ENCODE data around the gene CGA. TPM values are rescaled to one million over a fixed set of nuclear protein-coding genes. Genes with fewer than 3 reads are reported as not detected.
"Not testable (repeated sequence)": the region's sequence is repeated elsewhere in the genome, so short reads cannot be mapped to it uniquely, and the experiment has no call there.

CGA gene
- not detected for total RNA-seq

DNA sequence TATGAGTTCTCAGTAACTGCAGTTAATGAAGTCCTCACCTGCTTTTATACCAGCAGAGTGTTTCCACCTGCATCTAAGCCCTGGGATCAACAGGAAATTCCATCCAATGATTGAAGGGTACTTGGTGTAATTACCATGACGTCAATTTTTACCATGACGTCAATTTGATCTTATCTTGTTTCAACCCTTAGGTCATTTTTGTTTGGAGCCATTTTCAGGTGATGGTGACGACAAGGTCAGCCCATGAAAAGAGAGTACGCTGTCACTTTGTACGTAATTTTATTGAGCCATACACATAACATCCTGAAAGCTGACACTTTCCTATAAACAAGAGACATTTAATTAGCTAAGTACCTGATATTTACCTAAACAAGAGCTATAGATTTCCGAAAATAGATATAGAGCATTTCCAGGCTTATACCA lies at the start of gene CGA:
TSS of gene CGA (minus strand) at position 20 of the 423 bp plus-strand sequence. CDS start 6,906 bp downstream, outside the sequence.
- Histone ChIP-seq H3K9me3 (no peaks in the 10 kb centered on the region), H3K27me3 (no peaks in the 10 kb centered on the region), H3K4me3 (no peak within 1 kb of the TSS), H3K36me3 (no peaks in the 10 kb centered on the region), H3K27ac (no peak within 1 kb of the TSS), H3K4me1 (no peaks in the 10 kb centered on the region)
- TF ChIP-seq POLR2AphosphoS5 (IDR thresholded peaks at IDR 0.05; ENCODE audit: insufficient read depth in 1 of 2, low read depth in 1 of 2) (no peak), POLR2A (IDR thresholded peaks at IDR 0.05) (no peak)
- TF ChIP-seq, protein P1, sequence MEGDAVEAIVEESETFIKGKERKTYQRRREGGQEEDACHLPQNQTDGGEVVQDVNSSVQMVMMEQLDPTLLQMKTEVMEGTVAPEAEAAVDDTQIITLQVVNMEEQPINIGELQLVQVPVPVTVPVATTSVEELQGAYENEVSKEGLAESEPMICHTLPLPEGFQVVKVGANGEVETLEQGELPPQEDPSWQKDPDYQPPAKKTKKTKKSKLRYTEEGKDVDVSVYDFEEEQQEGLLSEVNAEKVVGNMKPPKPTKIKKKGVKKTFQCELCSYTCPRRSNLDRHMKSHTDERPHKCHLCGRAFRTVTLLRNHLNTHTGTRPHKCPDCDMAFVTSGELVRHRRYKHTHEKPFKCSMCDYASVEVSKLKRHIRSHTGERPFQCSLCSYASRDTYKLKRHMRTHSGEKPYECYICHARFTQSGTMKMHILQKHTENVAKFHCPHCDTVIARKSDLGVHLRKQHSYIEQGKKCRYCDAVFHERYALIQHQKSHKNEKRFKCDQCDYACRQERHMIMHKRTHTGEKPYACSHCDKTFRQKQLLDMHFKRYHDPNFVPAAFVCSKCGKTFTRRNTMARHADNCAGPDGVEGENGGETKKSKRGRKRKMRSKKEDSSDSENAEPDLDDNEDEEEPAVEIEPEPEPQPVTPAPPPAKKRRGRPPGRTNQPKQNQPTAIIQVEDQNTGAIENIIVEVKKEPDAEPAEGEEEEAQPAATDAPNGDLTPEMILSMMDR (IDR thresholded peaks at IDR 0.05): no peak
- no peak for DNase-seq (ENCODE audit: extremely low spot score in 2 of 2)
- intact Hi-C loops (cut with DNase I): no loop called here

DNA sequence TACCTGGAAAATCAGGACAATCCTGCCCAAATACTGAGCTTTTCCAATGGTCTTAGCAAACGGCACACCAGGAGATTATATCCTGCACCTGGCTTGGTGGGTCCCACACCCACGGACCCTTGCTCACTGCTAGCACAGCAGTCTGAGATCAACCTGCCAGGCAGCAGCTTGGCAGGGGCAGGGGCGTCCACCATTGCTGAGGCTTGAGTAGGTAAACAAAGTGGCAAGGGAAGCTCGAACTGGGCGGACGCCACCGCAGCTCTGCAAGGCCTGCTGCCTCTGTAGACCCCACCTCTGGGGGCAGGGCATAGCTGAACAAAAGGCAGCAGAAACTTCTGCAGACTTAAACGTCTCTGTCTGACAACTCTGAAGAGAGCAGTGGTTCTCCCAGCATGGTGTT lies 45.0 kb upstream of the CGA start:
- DNase-seq (ENCODE audit: extremely low spot score in 2 of 2); H3K27ac ChIP-seq; H3K4me3 ChIP-seq; intact Hi-C loops (cut with DNase I); H3K9me3 ChIP-seq; H3K27me3 ChIP-seq; H3K4me1 ChIP-seq; H3K36me3 ChIP-seq: not testable (repeated sequence)

DNA sequence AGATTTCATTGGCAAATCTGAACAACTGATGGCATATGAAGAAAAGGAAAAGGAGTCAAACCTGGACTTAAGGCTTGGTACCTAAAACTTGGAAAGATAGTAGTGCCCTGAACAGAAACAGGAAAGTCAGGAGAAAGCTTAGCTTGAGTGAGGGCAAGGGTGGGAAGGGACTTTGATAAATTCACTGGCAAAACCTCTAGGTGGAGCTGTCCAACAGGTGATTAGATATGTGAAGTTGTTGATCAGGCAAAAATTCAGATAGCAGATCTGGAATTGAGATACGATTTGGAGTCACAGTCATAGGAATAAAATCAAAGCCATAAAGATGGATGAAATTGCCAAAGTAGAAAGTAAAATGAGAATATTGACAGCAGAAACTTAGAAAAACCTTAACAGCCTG lies 44.3 kb upstream of the CGA start:
- Histone ChIP-seq H3K4me3 (no peak overlapping the region), H3K36me3 (no peaks in the 10 kb centered on the region), H3K27ac (no peak overlapping the region), H3K27me3 (no peaks in the 10 kb centered on the region), H3K9me3 (no peaks in the 10 kb centered on the region), H3K4me1 (no peaks in the 10 kb centered on the region)
- no peak for DNase-seq (ENCODE audit: extremely low spot score in 2 of 2)
- intact Hi-C loops (cut with DNase I): no loop called here
- no peak for TF ChIP-seq POLR2AphosphoS5 (IDR thresholded peaks at IDR 0.05; ENCODE audit: insufficient read depth in 1 of 2, low read depth in 1 of 2)
- TF ChIP-seq, protein P1 (IDR thresholded peaks at IDR 0.05): peak; percentile 31 to 67 (median 59)
- TF ChIP-seq POLR2A (IDR thresholded peaks at IDR 0.05): no peak

DNA sequence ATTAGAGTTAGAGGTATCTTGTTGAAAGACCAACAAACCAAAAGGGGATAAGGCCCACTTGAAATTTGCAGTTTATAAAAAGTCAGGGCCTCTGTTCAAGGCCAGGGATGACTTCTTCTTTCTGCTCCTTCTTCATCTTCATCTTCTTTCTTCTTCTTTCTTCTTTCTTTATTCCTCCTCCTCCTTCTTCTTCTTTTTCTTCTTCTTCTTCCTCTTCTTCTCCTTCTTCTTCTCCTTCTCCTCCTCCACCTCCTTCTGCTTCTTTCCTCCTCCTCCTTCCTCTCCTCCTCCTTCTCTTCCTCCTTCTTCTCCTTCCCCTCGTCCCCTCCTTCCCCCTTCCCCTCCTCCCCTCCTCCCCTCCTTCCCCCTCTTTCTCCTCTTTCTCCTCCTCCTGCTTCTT lies 42.1 kb upstream of the CGA start:
- Histone ChIP-seq H3K27ac (no peak overlapping the region), H3K4me1 (no peaks in the 10 kb centered on the region), H3K9me3 (no peaks in the 10 kb centered on the region), H3K27me3 (no peaks in the 10 kb centered on the region), H3K36me3 (no peaks in the 10 kb centered on the region), H3K4me3 (no peak overlapping the region)
- no peak for DNase-seq (ENCODE audit: extremely low spot score in 2 of 2)
- intact Hi-C loops (cut with DNase I): no loop called here
- no peak for TF ChIP-seq POLR2A (IDR thresholded peaks at IDR 0.05)

DNA sequence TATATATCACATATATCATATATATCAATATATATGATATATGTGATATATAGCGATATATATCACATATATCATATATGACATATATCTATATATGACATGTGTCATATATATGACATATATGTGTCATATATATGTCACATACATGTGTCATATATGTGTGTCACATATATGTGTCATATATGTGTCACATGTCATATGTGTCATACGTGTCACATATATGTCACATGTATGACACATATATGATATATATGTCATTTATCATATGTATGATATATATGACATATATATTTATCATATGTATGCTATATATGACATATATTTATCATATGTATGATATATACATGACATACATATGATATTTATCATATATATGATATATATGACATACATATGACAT lies 32.8 kb upstream of the CGA start:
- Histone ChIP-seq H3K9me3 (no peaks in the 10 kb centered on the region), H3K27me3 (no peaks in the 10 kb centered on the region), H3K4me3 (no peak overlapping the region), H3K4me1 (no peaks in the 10 kb centered on the region), H3K27ac (no peak overlapping the region), H3K36me3 (no peaks in the 10 kb centered on the region)
- no peak for DNase-seq (ENCODE audit: extremely low spot score in 2 of 2)
- intact Hi-C loops (cut with DNase I): no loop called here
- TF ChIP-seq POLR2AphosphoS5 (IDR thresholded peaks at IDR 0.05; ENCODE audit: insufficient read depth in 1 of 2, low read depth in 1 of 2): no peak
- TF ChIP-seq POLR2A (IDR thresholded peaks at IDR 0.05): no peak
- TF ChIP-seq, protein P1 (IDR thresholded peaks at IDR 0.05): no peak

DNA sequence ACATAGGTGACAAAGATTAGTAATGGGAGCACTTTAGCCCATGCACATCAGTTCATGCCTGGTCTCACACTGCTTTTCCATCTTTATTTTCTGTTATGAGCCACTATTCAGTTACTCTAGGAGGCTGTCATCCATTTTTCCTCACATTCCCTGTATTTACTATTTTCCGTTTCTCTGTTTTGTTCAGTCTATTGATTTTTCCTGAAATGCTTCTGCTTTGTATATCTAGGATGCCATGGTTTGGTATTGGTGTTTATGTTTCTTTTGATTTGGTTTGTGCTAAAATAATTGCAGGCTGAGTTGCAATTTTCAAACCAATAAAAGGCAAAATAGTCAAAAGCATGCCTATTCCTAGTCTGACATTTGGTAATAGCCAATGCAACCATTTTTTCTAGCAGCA lies 31.6 kb upstream of the CGA start:
- H3K36me3 ChIP-seq: no peaks in the 10 kb centered on the region
- H3K4me1 ChIP-seq: no peaks in the 10 kb centered on the region
- no peak overlapping the region for H3K4me3 ChIP-seq
- H3K27me3 ChIP-seq: no peaks in the 10 kb centered on the region
- DNase-seq (ENCODE audit: extremely low spot score in 2 of 2): no peak
- H3K27ac ChIP-seq: no peak overlapping the region
- TF ChIP-seq POLR2A (IDR thresholded peaks at IDR 0.05): no peak
- TF ChIP-seq, protein P1 (IDR thresholded peaks at IDR 0.05): no peak
- TF ChIP-seq POLR2AphosphoS5 (IDR thresholded peaks at IDR 0.05; ENCODE audit: insufficient read depth in 1 of 2, low read depth in 1 of 2): no peak
- H3K9me3 ChIP-seq: no peaks in the 10 kb centered on the region
- intact Hi-C loops (cut with DNase I): no loop called here
